PC-9 (cell line): ENCODE measurements around the gene RALGPS1.

Experiments used
- EZH2 ChIP-seq: fragments of 200-600 bp; sonication (generic); IDR thresholded peaks from 2 replicates; pipeline ENCODE4 v1.8.0; 2017; ENCODE audit warnings: antibody characterized with exemption, low read depth
- TF ChIP-seq, protein P1 (sequence below): fragments of 200-600 bp; sonication (generic); conservative IDR thresholded peaks from 2 replicates; pipeline ENCODE4 v1.6.1; 2017; ENCODE audit warnings: mixed run types, antibody characterized with exemption, mild to moderate bottlenecking, moderate library complexity

DNA sequence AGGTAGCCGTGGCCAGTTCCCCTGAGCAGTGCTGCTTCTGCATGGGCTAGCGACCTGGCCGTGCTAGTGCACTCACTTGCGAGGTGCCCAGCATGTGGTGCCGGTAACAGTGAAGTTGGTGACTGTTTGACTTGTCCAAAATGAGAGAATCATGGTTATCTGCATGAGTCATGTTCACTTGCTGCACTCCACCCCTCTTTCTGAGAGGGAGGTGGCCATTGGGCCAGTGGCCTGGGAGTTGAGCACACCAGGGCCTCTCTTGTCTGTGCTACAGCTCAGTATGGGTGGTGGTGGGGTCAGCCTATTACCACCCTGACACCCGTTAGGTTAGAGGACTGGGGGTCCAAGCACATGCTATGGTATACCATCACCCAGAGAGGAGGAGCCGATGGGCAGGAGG, 294.6 kb downstream of the RALGPS1 start:
- TF ChIP-seq, protein P1, sequence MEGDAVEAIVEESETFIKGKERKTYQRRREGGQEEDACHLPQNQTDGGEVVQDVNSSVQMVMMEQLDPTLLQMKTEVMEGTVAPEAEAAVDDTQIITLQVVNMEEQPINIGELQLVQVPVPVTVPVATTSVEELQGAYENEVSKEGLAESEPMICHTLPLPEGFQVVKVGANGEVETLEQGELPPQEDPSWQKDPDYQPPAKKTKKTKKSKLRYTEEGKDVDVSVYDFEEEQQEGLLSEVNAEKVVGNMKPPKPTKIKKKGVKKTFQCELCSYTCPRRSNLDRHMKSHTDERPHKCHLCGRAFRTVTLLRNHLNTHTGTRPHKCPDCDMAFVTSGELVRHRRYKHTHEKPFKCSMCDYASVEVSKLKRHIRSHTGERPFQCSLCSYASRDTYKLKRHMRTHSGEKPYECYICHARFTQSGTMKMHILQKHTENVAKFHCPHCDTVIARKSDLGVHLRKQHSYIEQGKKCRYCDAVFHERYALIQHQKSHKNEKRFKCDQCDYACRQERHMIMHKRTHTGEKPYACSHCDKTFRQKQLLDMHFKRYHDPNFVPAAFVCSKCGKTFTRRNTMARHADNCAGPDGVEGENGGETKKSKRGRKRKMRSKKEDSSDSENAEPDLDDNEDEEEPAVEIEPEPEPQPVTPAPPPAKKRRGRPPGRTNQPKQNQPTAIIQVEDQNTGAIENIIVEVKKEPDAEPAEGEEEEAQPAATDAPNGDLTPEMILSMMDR: no peak
- TF ChIP-seq EZH2: no peak
